BJ (cell line): Measurements from ENCODE around the gene C12orf57. TPM values are rescaled to one million over a fixed set of nuclear protein-coding genes. Genes with fewer than 3 reads are reported as not detected.

Source experiments
- CTCF ChIA-PET: fragments of 350-600 bp; formaldehyde crosslinking; extraction: SDS; loops from one replicate; lab custom pipeline; 2021; ENCODE audit warnings: antibody characterized with exemption, inconsistent platforms; lab: Yijun Ruan, JAX
- POLR2A ChIA-PET: fragments of 300-600 bp; sonication (Branson Sonifier 250); formaldehyde crosslinking; extraction: SDS; loops from one replicate; lab custom pipeline; 2021; ENCODE audit warnings: antibody characterized with exemption; lab: Charles Lee
- DNase-seq: peaks from one replicate; pipeline ENCODE4 v3.0.0-alpha.2; 2011; ENCODE audit warnings: low read depth
- H3K27me3 ChIP-seq: 2 replicates; pipeline ENCODE4 v1.6.0; 2011; ENCODE audit warnings: low read length; ENCODE audit not compliant: control insufficient read depth, insufficient read depth
- H3K36me3 ChIP-seq: 2 replicates; pipeline ENCODE4 v1.5.1; 2011; ENCODE audit warnings: low read length; ENCODE audit not compliant: control insufficient read depth, insufficient read depth
- H3K4me3 ChIP-seq: 2 replicates; pipeline ENCODE4 v1.5.1; 2011; ENCODE audit warnings: low read depth, mild to moderate bottlenecking, control low read depth, low read length
- CTCF ChIP-seq: IDR thresholded peaks from 2 replicates; pipeline ENCODE4 v1.5.1; 2011; ENCODE audit warnings: low read depth, mild to moderate bottlenecking, control low read depth, inconsistent platforms, low read length, moderate library complexity; ENCODE audit not compliant: insufficient read depth
- polyA minus RNA-seq: library from RNA; depleted of rRNA, polyadenylated mRNA; stranded (reverse); fragments of >200 nt; gene quantifications from 2 replicates; pipeline ENCODE4 v1.2.3, GENCODE V29; 2011; rRNA and poly(A)+ RNA removed
- polyA plus RNA-seq: library from polyadenylated mRNA; depleted of rRNA; stranded (reverse); fragments of >200 nt; gene quantifications from 2 replicates; pipeline ENCODE4 v1.2.3, GENCODE V29; 2011; rRNA removed

Gene C12orf57, protein sequence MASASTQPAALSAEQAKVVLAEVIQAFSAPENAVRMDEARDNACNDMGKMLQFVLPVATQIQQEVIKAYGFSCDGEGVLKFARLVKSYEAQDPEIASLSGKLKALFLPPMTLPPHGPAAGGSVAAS
- polyA plus RNA-seq (489 and 709 TPM in 2 replicates), polyA minus RNA-seq (56.3 and 104 TPM in 2 replicates)

DNA sequence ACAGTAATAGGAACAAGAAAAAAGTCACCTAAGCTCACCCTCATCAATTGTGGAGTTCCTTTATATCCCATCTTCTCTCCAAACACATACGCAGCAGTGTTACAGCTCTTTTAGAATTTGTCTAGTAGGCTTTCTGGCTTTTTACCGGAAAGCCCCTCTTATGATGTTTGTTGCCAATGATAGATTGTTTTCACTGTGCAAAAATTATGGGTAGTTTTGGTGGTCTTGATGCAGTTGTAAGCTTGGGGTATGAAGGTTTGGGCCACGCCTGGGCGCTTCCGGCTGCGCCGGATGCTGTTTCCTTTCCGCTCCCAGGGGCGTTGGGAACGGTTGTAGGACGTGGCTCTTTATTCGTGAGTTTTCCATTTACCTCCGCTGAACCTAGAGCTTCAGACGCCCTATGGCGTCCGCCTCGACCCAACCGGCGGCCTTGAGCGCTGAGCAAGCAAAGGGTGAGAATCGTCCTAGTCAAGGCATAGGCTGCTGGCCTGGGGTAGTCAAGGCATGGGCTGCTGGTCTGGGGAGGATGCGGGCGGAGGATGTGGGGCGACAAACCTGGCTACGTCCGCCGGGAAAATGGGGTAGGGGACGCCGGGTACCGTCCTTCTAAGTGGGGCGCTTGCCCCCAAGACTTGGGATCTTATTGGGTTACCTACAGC, at the start of gene C12orf57, which contains the start of gene RNU7-1:
C12orf57 (plus strand) TSS at position 301 of the 659 bp plus-strand sequence; CDS start at position 401, 100 bp downstream.
RNU7-1 (plus strand) TSS at position 95 of the 659 bp plus-strand sequence.
- POLR2A ChIA-PET = interaction anchor here (0.5 to 1.1 kb wide), 6 partner anchors 10 to 993 kb away, joined by 3 to 13 read pairs (median 6); no protein-coding TSS in a partner anchor
- peak; percentile 62 for DNase-seq
- CTCF ChIA-PET = interaction anchor here (0.6 to 6.5 kb wide), 27 partner anchors 9 to 197 kb away, joined by 3 to 65 read pairs (median 6); partner anchors contain the start of genes C1RL, C1S, LPCAT3 and SPSB2
- Histone ChIP-seq H3K4me3 (peak within 1 kb of the TSS; percentile 67), H3K27me3 (no peaks in the 10 kb centered on the region), H3K36me3 (peaks cover 24% of the 10 kb centered on the region)
- TF ChIP-seq CTCF = no peak

- no peak for DNase-seq
- CTCF ChIA-PET = interaction anchor here (1.1 to 1.4 kb wide), 2 partner anchors 22 to 32 kb away, joined by 4 to 5 read pairs; partner anchors contain the start of gene SPSB2
- POLR2A ChIA-PET = no interaction called here
- Histone ChIP-seq H3K4me3 (no peak overlapping the region), H3K27me3 (no peaks in the 10 kb centered on the region), H3K36me3 (no peaks in the 10 kb centered on the region)
- TF ChIP-seq CTCF = no peak
Observed at GRCh38 chr12:6894321-6894720, 49.5 kb upstream of the C12orf57 start.

DNA sequence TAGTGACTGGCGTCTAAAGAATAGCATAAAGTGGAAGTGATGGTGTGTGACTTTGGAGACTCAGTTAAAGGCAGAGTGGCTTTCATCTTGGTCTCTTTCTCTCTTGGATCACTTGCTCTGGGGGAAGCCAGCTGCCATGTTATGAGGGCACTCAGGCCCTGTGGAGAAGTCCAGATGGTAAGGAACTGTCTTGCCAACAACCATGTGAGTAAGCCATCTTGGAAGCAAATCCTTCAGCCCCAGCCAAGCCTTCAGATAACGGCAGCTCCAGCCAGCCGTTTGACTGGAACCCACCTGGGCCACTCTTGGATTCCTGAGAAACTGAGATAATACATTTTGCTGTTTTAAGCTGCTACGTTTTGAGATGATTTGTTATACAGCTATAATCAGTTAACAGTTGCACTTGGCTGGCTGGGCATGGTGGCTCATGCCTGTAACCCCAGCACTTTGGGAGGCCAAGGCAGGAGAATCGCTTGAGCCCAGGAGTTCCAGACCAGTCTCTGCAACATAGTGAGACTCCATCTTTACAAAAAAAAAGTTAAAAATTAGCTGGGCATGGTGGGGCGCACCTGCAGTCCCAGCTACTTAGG, 46.9 kb upstream of the C12orf57 start:
- Histone ChIP-seq H3K4me3 (no peak overlapping the region), H3K36me3 (no peaks in the 10 kb centered on the region), H3K27me3 (no peaks in the 10 kb centered on the region)
- no peak for DNase-seq
- no peak for TF ChIP-seq CTCF
- ChIA-PET POLR2A (no interaction called here), CTCF (interaction anchor here (1.0 to 1.1 kb wide), 2 partner anchors 16 to 27 kb away, joined by 3 to 4 read pairs; no protein-coding TSS in a partner anchor)

- ChIA-PET CTCF (interaction anchor here (0.6 to 1.9 kb wide), 3 partner anchors 8 to 223 kb away, joined by 3 to 13 read pairs (median 4); partner anchors contain the start of gene SPSB2), POLR2A (no interaction called here)
- Histone ChIP-seq H3K36me3 (no peaks in the 10 kb centered on the region), H3K4me3 (no peak overlapping the region), H3K27me3 (no peaks in the 10 kb centered on the region)
- no peak for DNase-seq
- no peak for TF ChIP-seq CTCF
Observed at GRCh38 chr12:6899427-6899826, 44.4 kb upstream of the C12orf57 start.
